ENCODE data around the gene FAM107B.
A peak's percentile ranks its signal among the peaks of the same experiment; 100 is the strongest.

FAM107B gene

GRCh38 chr10:14598809-14599764 lies 175.6 kb downstream of the FAM107B start:
- TF ChIP-seq ZNF121 (tag by site-specific recombination; IDR thresholded peaks at IDR 0.05) (peak; percentile 89), KLF10 (tag by site-specific recombination; IDR thresholded peaks at IDR 0.05) (0 out of 2 replicates have a peak, but pooled peaks have one; percentile 19), ELK4 (IDR thresholded peaks at IDR 0.05; ENCODE audit: borderline replicate concordance, low read depth, low read length) (no peak)
- H3K4me1 ChIP-seq (ENCODE audit: control insufficient read depth, insufficient read depth, low read length): peaks cover 4% of the 10 kb centered on the region
- ChIA-PET CTCF (interaction anchor here (0.6 to 1.0 kb wide), 2 partner anchors 101 to 224 kb away, joined by 3 read pairs; no protein-coding TSS in a partner anchor), POLR2A (interaction anchor here (0.7 kb wide), 1 partner anchor 227 kb away, joined by 5 read pairs; no protein-coding TSS in a partner anchor)
- no peak overlapping the region for H3K4me3 ChIP-seq (ENCODE audit: low read depth, low read length)
- peaks cover 0 to 26% of the 10 kb centered on the region in 2 experiments; a peak in 1 of 3 replicates for H3K36me3 ChIP-seq (ENCODE audit: control insufficient read depth in 2 of 2, insufficient read depth in 1 of 2, low read length in 2 of 2)
- no peaks in the 10 kb centered on the region for H3K9me3 ChIP-seq (ENCODE audit: control insufficient read depth, insufficient read depth, low read depth, low read length)
- H3K27ac ChIP-seq (ENCODE audit: extremely low read depth, low read depth, low read length): no peak overlapping the region

GRCh38 chr10:14595526-14596182 lies 179.0 kb downstream of the FAM107B start:
- no peak overlapping the region for H3K27ac ChIP-seq (ENCODE audit: extremely low read depth, low read depth, low read length)
- POLR2A ChIA-PET: no interaction called here
- CTCF ChIA-PET: no interaction called here
- H3K36me3 ChIP-seq (ENCODE audit: control insufficient read depth in 2 of 2, insufficient read depth in 1 of 2, low read length in 2 of 2): peaks cover 0 to 18% of the 10 kb centered on the region in 2 experiments; a peak in 1 of 3 replicates
- H3K4me3 ChIP-seq (ENCODE audit: low read depth, low read length): no peak overlapping the region
- TF ChIP-seq ZFP69B (tag by site-specific recombination; IDR thresholded peaks at IDR 0.05) (no peak), ZNF366 (tag by site-specific recombination; conservative IDR thresholded peaks at IDR 0.05) (no peak), ZNF639 (tag by site-specific recombination; IDR thresholded peaks at IDR 0.05) (no peak), ZNF837 (tag by site-specific recombination; IDR thresholded peaks at IDR 0.05) (no peak), IKZF3 (tag by site-specific recombination; IDR thresholded peaks at IDR 0.05) (no peak), ZSCAN16 (tag by site-specific recombination; IDR thresholded peaks at IDR 0.05) (no peak), OSR2 (tag by site-specific recombination; IDR thresholded peaks at IDR 0.05) (no peak), TRIM28 (IDR thresholded peaks at IDR 0.05; ENCODE audit: borderline replicate concordance, low read length) (no peak), ZBTB1 (tag by site-specific recombination; IDR thresholded peaks at IDR 0.05) (no peak), ZNF274 (IDR thresholded peaks at IDR 0.05; ENCODE audit: low read length) (no peak), ZNF274 (tag by site-specific recombination; IDR thresholded peaks at IDR 0.05; ENCODE audit: borderline replicate concordance) (no peak), ZNF501 (tag by site-specific recombination; IDR thresholded peaks at IDR 0.05) (no peak), ZNF174 (tag by site-specific recombination; IDR thresholded peaks at IDR 0.05) (no peak)
- no peaks in the 10 kb centered on the region for H3K9me3 ChIP-seq (ENCODE audit: control insufficient read depth, insufficient read depth, low read depth, low read length)
- H3K4me1 ChIP-seq (ENCODE audit: control insufficient read depth, insufficient read depth, low read length): no peaks in the 10 kb centered on the region

GRCh38 chr10:14594878-14595525 lies 179.7 kb downstream of the FAM107B start:
- H3K36me3 ChIP-seq (ENCODE audit: control insufficient read depth in 2 of 2, insufficient read depth in 1 of 2, low read length in 2 of 2): peaks cover 0 to 14% of the 10 kb centered on the region in 2 experiments; a peak in 1 of 3 replicates
- H3K4me3 ChIP-seq (ENCODE audit: low read depth, low read length): no peak overlapping the region
- ChIA-PET POLR2A (interaction anchor here (0.8 kb wide), 1 partner anchor 110 kb away, joined by 3 read pairs; no protein-coding TSS in a partner anchor), CTCF (no interaction called here)
- H3K27ac ChIP-seq (ENCODE audit: extremely low read depth, low read depth, low read length): no peak overlapping the region
- H3K9me3 ChIP-seq (ENCODE audit: control insufficient read depth, insufficient read depth, low read depth, low read length): no peaks in the 10 kb centered on the region
- no peaks in the 10 kb centered on the region for H3K4me1 ChIP-seq (ENCODE audit: control insufficient read depth, insufficient read depth, low read length)
- TF ChIP-seq MZF1 (tag by site-specific recombination; IDR thresholded peaks at IDR 0.05; ENCODE audit: borderline replicate concordance): no peak
- TF ChIP-seq KLF7 (tag by site-specific recombination; IDR thresholded peaks at IDR 0.05; ENCODE audit: borderline replicate concordance): no peak
- TF ChIP-seq ZNF473 (tag by site-specific recombination; IDR thresholded peaks at IDR 0.05): no peak
- TF ChIP-seq YY2 (tag by site-specific recombination; IDR thresholded peaks at IDR 0.05): no peak
- TF ChIP-seq SP7 (tag by site-specific recombination; IDR thresholded peaks at IDR 0.05): no peak
- TF ChIP-seq PBX3 (CRISPR knock-in tag; IDR thresholded peaks at IDR 0.05): no peak

Data from HEK293 (cell line).